Uterus (tissue), 2 donors: ENCODE measurements around the gene SYTL3.

Experiments
- CTCF ChIP-seq, 4 experiments: fragments of 200-600 bp in 2 of 4; fragments of 450-650 bp in 2 of 4; sonication (generic) in 2 of 4; IDR thresholded peaks; one replicate each; pipeline ENCODE4 v1.5.1; 2016 to 2019; ENCODE audit warnings: antibody characterized with exemption in 4 of 4, mild to moderate bottlenecking in 2 of 4, moderate library complexity in 1 of 4
- POLR2A ChIP-seq, 2 donors: fragments of 450-650 bp; IDR thresholded peaks; one replicate each; pipeline ENCODE4 v1.6.1; 2016; ENCODE audit warnings: antibody characterized with exemption in 2 of 2, mild to moderate bottlenecking in 1 of 2, moderate library complexity in 1 of 2

- TF ChIP-seq CTCF (IDR thresholded peaks at IDR 0.05), result no peak
- TF ChIP-seq POLR2A (IDR thresholded peaks at IDR 0.05), result no peak
Measured at GRCh38 chr6:158754738-158755137, 104.9 kb downstream of the SYTL3 start.
